ENCODE results near the gene PEX26. TPM values are rescaled to one million over a fixed set of nuclear protein-coding genes. Genes with fewer than 3 reads are reported as not detected.

The PEX26 gene
- total and polyA plus RNA-seq, 4 donors: 3.5 to 21.0 (median 16.9) TPM

- Histone ChIP-seq H3K36me3 (ENCODE audit: control insufficient read depth in 4 of 4, insufficient read depth in 3 of 4, low read depth in 1 of 4, low read length in 3 of 4) (peaks cover 4 to 40% (median 17%) of the 10 kb centered on the region in 4 donors), H3K27me3 (ENCODE audit: control insufficient read depth in 4 of 4, insufficient read depth in 4 of 4, low read length in 3 of 4) (no peaks in the 10 kb centered on the region), H3K9me3 (ENCODE audit: control insufficient read depth in 4 of 4, low read length in 3 of 4) (no peaks in the 10 kb centered on the region), H3K4me1 (ENCODE audit: control insufficient read depth in 4 of 4, insufficient read depth in 4 of 4, low read length in 3 of 4) (peaks cover 0 to 22% (median 12%) of the 10 kb centered on the region in 4 donors), H3K4me3 (ENCODE audit: low read depth in 1 of 3, low read length in 3 of 3) (no peak overlapping the region), H3K27ac (ENCODE audit: low read depth in 1 of 2, low read length in 2 of 2) (no peak overlapping the region), H3K9ac (ENCODE audit: low read depth in 1 of 2, low read length in 2 of 2) (no peak overlapping the region)
- DNase-seq (ENCODE audit: low spot score): no peak
- 75% methylated on average over 13 of the region's 13 CpGs for WGBS
- no peak for TF ChIP-seq RXRA (IDR thresholded peaks at IDR 0.05)
- TF ChIP-seq, protein P1, sequence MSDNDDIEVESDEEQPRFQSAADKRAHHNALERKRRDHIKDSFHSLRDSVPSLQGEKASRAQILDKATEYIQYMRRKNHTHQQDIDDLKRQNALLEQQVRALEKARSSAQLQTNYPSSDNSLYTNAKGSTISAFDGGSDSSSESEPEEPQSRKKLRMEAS (IDR thresholded peaks at IDR 0.05): no peak
- no peak for TF ChIP-seq HNF4G (IDR thresholded peaks at IDR 0.05)
- TF ChIP-seq SP1 (IDR thresholded peaks at IDR 0.05): no peak
- no peak for TF ChIP-seq HNF4A (conservative IDR thresholded peaks at IDR 0.05)
- TF ChIP-seq, protein P2, sequence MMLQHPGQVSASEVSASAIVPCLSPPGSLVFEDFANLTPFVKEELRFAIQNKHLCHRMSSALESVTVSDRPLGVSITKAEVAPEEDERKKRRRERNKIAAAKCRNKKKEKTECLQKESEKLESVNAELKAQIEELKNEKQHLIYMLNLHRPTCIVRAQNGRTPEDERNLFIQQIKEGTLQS (IDR thresholded peaks at IDR 0.05): no peak
- TF ChIP-seq, protein P3, sequence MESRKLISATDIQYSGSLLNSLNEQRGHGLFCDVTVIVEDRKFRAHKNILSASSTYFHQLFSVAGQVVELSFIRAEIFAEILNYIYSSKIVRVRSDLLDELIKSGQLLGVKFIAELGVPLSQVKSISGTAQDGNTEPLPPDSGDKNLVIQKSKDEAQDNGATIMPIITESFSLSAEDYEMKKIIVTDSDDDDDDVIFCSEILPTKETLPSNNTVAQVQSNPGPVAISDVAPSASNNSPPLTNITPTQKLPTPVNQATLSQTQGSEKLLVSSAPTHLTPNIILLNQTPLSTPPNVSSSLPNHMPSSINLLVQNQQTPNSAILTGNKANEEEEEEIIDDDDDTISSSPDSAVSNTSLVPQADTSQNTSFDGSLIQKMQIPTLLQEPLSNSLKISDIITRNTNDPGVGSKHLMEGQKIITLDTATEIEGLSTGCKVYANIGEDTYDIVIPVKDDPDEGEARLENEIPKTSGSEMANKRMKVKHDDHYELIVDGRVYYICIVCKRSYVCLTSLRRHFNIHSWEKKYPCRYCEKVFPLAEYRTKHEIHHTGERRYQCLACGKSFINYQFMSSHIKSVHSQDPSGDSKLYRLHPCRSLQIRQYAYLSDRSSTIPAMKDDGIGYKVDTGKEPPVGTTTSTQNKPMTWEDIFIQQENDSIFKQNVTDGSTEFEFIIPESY (IDR thresholded peaks at IDR 0.05): no peak
- no peak for TF ChIP-seq TAF1 (conservative IDR thresholded peaks at IDR 0.05)
- no peak for TF ChIP-seq RAD21 (IDR thresholded peaks at IDR 0.05)
- no peak for TF ChIP-seq CTCF (IDR thresholded peaks at IDR 0.05; ENCODE audit: low read depth, low read length, missing input control)
- no peak for TF ChIP-seq REST (IDR thresholded peaks at IDR 0.05)
- no peak for TF ChIP-seq JUND (IDR thresholded peaks at IDR 0.05)
- TF ChIP-seq FOXA2 (IDR thresholded peaks at IDR 0.05): no peak
- no peak for TF ChIP-seq GABPA (IDR thresholded peaks at IDR 0.05 in 1 of 2, conservative IDR thresholded peaks at IDR 0.05 in 1 of 2)
Observed at GRCh38 chr22:18087350-18087855, 9.6 kb downstream of the PEX26 start.

Measured in liver (tissue), 9 donors.